NCI-H2171 (cell line): ENCODE data around the gene PCSK5.

Experiments used
- DNase-seq: peaks from one replicate; lab custom pipeline; 2025; lab: John Stamatoyannopoulos, UW

The PCSK5 gene

GRCh38 chr9:76191493-76191892, 301.0 kb downstream of the PCSK5 start:
- no peak for DNase-seq

GRCh38 chr9:76192013-76192412, 301.5 kb downstream of the PCSK5 start:
- DNase-seq, result no peak

DNA sequence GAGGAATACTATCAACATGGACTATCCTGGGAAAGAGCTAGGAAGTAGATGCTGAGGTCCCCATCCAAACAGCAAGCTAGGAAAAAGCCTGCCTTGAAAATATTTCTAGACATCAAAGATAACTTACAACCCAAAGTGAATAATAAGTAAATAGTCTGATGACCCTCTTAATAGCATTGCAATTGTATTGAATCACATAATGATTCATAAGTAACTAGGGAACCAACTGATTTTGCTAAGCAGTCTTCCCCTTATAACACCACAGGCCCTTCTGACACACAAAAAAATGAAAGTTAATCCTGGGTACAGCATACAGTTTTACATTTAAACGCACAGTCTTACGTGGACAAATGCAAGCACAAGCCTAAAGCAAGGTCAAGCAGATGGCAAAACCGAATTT, 304.4 kb downstream of the PCSK5 start:
- no peak for DNase-seq

- no peak for DNase-seq
Measured at GRCh38 chr9:76198336-76198735, 307.9 kb downstream of the PCSK5 start.

GRCh38 chr9:76200315-76200714, 309.8 kb downstream of the PCSK5 start:
- DNase-seq, result no peak

DNA sequence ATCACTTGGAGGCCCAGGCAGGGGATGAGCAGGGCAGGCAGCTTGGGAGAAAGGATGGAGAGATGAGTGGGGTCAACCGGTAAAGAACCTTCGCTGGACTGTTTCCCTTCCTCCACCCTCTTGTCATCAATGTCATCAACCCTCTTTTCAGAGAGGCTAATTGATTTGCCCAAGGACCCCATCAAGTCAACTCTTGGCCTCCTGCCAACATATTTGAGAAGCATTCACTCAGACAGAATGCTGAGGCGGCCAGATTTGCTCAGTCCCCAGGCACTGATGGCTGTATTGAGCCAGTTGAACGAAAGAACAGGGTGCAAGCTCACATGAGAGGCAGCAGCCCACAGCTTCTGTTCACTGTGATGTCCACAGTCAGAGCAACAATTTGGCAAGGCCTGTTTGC, 310.3 kb downstream of the PCSK5 start:
- DNase-seq, result no peak

GRCh38 chr9:76203373-76203772, 312.9 kb downstream of the PCSK5 start:
- no peak for DNase-seq

- DNase-seq, result no peak
Measured at GRCh38 chr9:76206821-76207220, 316.3 kb downstream of the PCSK5 start.

DNA sequence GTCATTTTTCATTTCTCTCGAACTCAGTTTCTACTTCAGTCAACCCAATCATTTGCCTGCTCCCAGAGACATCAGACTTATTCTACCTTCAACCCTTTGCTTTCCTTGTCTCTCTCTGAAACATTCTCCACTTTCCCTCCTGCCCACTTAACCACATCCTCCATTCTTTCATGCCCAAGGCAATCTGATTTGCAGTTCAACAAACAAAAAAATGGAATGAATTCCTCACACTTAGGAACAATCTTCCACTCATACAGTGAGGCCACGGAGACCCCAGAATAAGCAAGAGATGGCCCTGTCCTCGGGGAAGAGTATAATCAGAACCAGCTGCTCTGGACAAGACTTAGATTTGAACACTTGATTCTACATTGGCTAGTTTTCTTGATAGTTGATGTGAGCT, 323.3 kb downstream of the PCSK5 start:
- DNase-seq, result no peak

DNA sequence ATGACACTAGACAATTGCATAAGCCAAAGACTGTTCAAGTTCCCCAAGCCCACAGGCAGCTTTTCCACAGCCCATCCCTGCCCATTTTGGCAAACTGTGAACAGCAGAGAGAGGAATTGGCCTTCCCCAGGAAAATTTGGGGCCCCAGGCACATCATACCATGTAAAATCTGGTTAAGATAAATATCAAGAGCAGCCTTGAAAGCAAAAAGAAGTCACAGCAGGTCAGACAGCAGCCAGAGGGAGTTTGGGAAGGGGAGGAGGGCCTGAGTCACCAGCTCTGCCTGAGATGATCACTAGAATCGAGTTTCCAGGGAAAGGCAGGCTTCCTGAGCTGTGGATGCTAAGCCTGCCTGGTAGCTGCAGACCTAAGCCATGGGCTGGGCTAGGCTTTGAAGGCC, 324.6 kb downstream of the PCSK5 start:
- no peak for DNase-seq

GRCh38 chr9:76216161-76216649, 325.7 kb downstream of the PCSK5 start:
- DNase-seq, result no peak

DNA sequence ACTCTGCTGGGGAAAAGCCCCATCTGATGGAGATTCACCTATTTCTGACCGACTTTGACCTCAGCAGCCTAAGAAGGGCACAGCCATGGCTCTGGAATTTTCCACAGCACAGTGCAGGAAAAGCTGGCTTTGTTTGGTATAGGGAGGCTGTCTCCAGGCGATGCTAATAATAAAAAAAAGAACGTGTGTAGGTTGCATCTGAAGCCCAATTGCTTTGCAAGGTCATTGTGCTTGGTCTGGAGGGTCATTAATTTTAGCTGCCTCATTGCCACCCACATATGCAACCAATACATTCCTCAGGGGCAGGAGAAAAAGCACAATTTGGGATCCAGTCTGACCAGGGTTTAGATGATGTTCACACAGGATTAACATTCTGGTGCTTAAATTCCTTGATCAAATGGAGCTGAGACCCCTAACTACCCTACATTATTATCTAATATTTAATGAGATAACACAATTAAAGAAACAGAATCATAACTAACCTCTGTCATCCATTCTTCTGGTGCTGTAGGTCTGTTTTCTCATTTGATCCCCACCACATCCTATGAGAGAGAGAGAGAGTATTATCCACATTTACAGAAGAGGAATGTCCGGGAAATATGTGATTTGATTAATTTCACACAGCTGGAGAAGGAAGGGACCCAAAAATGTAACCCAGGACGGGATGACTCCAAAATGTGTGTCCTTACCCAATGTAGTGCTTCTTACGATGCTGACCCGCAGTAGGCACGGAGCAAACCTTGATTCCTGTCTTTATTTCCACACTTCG, 327.8 kb downstream of the PCSK5 start:
- DNase-seq, result no peak

- DNase-seq, result no peak
Measured at GRCh38 chr9:76218886-76219445, 328.5 kb downstream of the PCSK5 start.

- DNase-seq, result no peak
Measured at GRCh38 chr9:76219560-76220151, 329.2 kb downstream of the PCSK5 start.

DNA sequence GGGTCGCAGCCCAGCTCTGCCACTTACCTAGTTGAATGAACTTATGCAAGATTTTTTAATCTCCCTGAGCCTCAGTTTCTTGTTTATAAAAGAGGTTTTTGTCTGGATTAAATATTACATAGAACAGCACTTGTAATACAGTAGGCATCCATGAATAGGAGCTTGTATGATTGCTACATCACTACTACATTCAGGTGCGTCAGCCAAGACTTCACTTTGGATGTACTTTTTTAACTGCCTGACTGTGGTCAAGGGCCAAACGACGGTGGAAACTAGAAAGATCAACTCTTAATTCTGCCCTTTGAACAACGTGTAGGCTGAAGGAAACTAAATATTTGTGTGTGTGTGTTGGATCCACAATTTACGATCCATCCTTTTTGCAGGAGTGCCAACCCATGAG, 330.9 kb downstream of the PCSK5 start:
- no peak for DNase-seq

- DNase-seq, result no peak
Measured at GRCh38 chr9:76223749-76224340, 333.4 kb downstream of the PCSK5 start.

DNA sequence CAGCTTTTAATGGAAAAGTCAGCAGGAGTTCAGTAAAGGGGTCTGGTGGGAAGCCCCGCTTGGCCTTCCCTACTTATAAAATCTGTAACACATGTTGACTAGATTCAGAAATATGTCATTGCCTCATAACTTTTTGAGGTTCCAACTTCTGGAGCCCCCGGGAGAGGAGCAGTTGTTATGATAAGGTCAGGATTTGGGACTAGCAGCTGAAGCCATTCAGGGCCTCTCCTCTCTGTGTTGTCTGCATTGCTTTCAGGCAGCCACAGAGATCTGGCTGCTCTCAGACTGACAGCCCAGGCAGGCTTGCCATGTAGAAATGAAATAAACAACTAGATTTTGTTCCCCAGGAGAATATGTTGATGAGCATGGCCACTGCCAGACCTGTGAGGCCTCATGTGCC, 336.7 kb downstream of the PCSK5 start:
- DNase-seq, result no peak

- no peak for DNase-seq
Measured at GRCh38 chr9:76231001-76231400, 340.5 kb downstream of the PCSK5 start.

GRCh38 chr9:76232861-76233489, 342.5 kb downstream of the PCSK5 start:
- no peak for DNase-seq

DNA sequence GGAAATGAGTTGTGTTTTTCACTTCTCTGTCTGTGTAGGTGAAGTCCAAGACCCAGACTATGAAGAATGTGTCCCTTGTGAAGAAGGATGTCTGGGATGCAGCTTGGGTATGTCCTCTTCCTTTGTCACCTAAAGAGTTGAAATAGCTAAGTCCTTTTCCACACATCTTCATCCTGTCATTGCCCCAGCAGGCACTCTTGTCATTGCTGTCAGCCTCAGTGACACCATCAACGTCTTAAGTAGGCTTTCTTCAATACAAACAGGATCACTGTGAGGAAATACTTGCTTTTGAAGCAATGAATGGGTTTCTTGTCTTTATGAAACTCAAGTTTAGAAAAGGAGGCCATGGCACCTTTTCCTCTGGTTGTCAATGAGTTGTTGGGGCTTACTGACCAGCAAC, 350.1 kb downstream of the PCSK5 start:
- no peak for DNase-seq

DNA sequence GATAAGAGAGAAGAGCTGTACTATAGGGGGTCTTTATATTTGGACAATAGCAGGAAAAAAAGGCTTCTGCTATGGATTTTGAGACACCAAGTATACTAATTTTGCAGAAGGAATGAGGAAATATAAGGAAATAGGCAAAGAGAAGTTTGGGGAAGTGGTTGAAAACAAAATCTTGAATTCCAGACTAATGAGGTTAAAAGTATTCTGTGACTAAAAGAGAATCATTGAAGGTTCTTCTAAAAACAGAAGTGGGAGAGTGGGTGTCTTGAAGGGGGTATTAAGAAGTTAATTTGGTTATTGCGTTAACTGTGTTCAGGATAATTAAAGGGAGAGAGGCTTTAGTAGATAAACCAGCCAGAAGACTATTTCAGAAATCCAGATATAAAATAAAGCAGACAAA, 355.0 kb downstream of the PCSK5 start:
- DNase-seq, result no peak

DNA sequence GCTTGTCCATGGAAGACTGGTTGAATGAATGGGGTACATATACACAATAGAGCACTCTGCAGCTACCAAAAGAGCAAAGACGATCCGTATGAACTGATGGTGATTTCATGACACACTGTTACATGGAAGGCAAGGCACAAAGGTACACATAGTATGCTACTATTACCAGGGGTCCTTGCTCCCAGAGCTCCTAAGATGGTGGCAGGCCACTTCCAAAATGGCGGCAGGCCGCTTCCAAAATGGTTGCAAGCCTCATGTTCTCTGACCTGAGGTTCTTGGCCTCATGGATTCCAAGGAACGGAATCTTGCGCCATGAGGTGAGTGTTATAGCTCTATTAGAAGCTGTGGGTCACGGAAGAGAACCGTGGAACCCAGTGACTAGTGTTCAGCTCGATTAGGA, 356.2 kb downstream of the PCSK5 start:
- DNase-seq, result no peak

- DNase-seq, result no peak
Measured at GRCh38 chr9:76247426-76247825, 357.0 kb downstream of the PCSK5 start.
